DOHH2 (cell line): Measurements from ENCODE around the gene WWOX.

ENCODE experiments used
- CTCF ChIP-seq: fragments of 200-600 bp; sonication (generic); IDR thresholded peaks from one replicate; pipeline ENCODE4 v1.5.1; 2014; ENCODE audit warnings: antibody characterized with exemption, mild to moderate bottlenecking, low read depth, low read length; ENCODE audit not compliant: poor library complexity, severe bottlenecking
- EZH2phosphoT487 ChIP-seq: fragments of 200-600 bp; sonication (generic); IDR thresholded peaks from 2 replicates; pipeline ENCODE4 v1.6.1; 2017; ENCODE audit warnings: borderline replicate concordance, mild to moderate bottlenecking, antibody characterized with exemption, low read length, moderate library complexity, mixed read lengths

- TF ChIP-seq CTCF, result no peak
- TF ChIP-seq EZH2phosphoT487, result no peak
Measured at GRCh38 chr16:78998879-78999278, 899.4 kb downstream of the WWOX start.
